ENCODE measurements around the gene PLXDC2. TPM values are rescaled to one million over a fixed set of nuclear protein-coding genes. Genes with fewer than 3 reads are reported as not detected.

Gene PLXDC2
- total RNA-seq, 1 experiment from 2014 or later, result 30.3 TPM

GRCh38 chr10:20110125-20111100 is 294.2 kb downstream of the PLXDC2 start:
- DNase-seq (ENCODE audit: low spot score), result no peak

- no peak for DNase-seq (ENCODE audit: low spot score)
Observed at GRCh38 chr10:20114179-20114578, 297.9 kb downstream of the PLXDC2 start.

DNA sequence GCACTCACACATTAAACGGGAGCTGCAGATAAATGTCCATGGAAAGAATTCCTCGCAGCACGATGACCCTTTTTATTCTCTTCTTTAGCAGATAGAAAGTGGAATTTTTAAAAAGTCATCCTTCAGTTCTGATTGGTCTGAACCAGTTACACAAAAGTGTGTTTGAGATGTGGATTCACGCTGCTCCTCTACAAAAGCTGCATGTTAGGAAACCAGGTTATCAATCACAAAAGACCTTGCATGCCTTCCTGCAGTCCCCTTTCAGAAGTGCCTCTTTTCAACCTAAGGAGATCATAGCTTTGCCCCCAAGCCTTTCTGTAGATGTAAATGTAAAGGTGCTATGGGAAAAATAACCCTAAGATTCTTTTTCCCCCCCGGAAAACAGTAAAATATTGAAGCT is 299.7 kb downstream of the PLXDC2 start:
- no peak for DNase-seq (ENCODE audit: low spot score)

DNA sequence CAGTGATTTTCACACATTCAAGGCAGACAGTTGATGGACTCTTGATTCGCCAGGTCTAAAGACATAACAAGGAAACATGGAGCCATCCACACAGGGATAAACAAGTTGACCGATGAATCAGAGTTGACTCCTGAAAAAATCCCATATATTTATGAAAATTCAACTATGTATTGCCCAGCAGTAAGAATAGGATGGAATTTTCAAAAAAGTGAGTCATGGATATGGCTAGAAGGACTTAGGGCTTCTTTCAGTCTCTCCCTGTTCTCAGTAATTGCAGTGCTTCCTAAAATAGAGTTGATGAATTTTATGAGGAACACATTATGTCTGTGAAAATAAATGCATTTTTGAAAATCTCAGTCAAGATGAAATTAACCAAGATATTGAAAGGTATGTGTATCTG is 301.2 kb downstream of the PLXDC2 start:
- DNase-seq (ENCODE audit: low spot score), result no peak

DNA sequence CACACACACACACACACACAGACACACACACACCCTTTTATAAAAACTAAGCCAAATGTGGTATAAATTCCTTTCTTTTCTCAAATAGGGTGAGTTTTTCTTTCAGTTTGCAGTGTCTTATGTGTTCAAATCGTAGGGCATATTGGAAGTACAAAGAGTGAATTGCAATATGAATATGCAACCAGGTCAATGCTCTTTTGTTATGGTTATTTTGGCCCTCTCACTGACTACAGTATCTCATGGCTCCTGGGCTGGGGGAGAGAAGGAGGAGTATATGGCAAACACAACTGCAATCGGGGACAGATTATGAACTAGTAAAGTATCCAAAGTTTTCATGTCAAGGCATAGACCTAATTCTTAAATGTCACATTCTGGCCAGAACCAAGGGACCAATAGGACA is 301.9 kb downstream of the PLXDC2 start:
- no peak for DNase-seq (ENCODE audit: low spot score)

DNA sequence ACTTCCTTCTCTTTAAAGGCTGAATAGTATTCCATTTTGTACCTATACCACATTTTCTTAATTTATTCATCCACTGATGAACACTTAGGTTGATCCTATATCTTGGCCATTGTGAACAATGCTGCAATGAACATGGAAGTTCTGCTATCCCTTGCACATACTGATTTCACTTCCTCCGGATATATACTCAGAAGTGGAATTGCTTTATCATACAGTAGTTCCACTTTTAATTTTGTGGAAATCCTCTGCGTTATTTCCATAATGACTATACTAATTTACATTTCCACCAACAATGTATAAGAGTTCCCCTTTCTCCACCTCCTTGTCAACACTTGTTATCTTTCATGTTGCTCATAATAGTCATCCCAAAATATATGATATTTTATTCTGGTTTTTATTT is 312.6 kb downstream of the PLXDC2 start:
- no peak for DNase-seq (ENCODE audit: low spot score)

DNA sequence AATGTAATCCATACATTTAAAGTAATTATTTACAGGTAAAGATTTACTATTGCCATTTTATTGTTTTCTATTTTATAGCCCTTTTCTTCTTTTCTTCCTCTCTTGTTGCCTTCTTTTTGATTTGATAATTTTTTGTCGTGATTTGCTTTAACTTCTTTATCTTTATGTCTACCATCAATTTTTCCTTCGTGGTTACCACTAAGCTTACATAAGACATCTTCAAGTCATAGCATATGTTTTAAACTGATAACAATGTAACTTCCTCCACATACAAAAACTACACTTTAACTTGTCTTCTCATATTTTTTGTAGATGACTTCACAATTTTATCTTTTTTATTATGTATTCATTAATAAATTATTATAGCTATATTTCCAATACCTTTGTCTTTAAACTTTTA is 316.6 kb downstream of the PLXDC2 start:
- DNase-seq (ENCODE audit: low spot score), result no peak

DNA sequence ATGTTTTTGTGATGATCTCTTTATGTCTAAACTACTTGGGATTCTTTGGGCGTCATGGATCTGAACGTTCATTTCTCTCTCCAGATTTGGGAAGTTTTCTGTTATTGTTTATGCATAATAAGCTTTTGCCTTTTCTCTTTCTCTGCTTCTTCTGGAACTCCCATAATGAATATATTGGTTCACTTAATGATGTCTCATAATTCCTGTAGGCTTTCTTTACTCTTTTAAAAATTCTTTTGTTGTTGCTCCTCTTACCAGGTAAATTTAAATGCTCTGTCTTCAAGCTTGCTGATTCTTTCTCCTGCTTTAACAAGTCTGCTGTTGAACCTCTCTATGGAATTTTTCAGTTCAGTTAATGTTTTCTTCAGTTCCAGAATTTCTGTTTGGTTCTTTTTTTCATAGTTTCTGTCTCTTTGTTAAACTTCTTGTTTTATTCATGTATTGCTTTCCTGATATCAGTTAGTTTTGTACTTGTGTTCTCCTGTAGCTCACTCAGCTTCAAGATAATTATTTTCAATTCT is 317.5 kb downstream of the PLXDC2 start:
- no peak for DNase-seq (ENCODE audit: low spot score)

DNA sequence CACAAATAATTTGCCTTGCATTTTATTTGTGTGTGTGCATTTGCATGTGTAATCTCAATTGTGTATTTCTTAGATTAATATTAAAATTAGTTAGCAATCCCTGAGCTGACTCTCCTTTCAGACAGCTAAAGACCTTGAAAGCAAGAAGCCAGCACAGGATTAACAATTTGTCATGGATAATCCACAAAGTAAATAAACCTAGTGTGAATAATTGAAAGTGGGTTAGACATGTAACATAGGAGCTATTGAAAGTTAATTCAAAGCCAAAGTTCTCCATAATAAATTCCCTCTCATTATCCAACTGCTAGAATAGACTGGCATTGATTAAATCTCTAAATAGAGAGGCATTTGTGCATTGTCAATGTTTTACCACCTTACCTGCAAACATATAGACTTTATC is 326.1 kb downstream of the PLXDC2 start:
- DNase-seq (ENCODE audit: low spot score), result no peak

GRCh38 chr10:20144268-20144667 is 328.0 kb downstream of the PLXDC2 start:
- DNase-seq (ENCODE audit: low spot score), result no peak

GRCh38 chr10:20146004-20146403 is 329.8 kb downstream of the PLXDC2 start:
- DNase-seq (ENCODE audit: low spot score), result no peak

DNA sequence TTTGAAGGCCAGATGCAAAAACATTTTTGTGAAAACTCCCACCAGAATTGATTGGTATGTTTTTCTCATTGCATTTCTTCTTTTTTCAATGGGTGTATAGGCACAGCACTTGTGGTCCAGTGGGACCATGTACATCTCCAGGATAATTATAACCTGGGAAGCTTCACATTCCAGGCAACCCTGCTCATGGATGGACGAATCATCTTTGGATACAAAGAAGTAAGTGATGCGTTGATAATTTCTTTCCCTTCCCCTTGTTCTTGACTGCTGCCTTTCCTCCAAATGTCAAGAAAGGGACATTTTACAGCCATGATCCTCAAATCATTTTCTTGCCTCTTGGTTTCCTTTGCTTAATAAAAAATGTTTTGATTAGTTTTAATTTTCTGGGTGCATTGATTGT is 331.5 kb downstream of the PLXDC2 start:
- DNase-seq (ENCODE audit: low spot score), result no peak

GRCh38 chr10:20156511-20156910 is 340.3 kb downstream of the PLXDC2 start:
- DNase-seq (ENCODE audit: low spot score), result no peak

- DNase-seq (ENCODE audit: low spot score), result no peak
Observed at GRCh38 chr10:20157314-20157713, 341.1 kb downstream of the PLXDC2 start.

DNA sequence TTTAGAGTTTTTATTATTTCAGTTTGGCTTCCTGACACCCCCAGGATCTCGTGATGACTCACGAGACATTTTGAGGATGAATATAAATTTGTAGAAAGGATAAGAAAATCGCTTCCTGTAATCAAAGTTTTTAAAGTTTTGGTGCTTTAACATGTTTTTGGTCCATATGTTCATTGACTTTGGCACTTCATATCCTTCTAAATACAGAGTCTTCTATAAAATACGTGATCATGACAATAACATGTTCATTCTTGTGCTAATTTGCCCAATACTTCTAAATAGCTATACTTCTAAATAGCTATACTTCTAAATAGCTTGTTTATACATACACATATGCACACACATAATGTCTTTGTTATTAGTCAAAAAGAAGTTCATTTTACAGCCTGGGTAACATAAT is 341.9 kb downstream of the PLXDC2 start:
- no peak for DNase-seq (ENCODE audit: low spot score)

DNA sequence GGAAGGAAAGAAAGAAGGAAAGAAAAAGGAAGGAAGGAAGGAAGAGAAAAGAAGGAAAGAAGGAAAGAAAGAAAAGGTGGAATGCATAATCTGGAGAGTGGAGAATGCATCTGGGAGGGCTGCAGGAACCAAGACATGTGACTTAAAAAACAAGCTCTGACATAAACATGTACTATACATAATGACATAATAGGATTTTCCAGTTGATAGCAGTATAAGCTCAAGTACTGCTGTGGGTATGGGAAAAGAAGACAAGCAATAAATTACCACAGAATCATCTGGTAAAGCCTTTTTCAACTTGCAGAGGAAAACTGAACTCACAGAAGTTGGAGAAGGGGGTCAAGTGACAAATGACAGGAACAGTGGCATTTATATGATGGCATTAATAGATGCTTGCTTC is 345.9 kb downstream of the PLXDC2 start:
- DNase-seq (ENCODE audit: low spot score), result no peak

DNA sequence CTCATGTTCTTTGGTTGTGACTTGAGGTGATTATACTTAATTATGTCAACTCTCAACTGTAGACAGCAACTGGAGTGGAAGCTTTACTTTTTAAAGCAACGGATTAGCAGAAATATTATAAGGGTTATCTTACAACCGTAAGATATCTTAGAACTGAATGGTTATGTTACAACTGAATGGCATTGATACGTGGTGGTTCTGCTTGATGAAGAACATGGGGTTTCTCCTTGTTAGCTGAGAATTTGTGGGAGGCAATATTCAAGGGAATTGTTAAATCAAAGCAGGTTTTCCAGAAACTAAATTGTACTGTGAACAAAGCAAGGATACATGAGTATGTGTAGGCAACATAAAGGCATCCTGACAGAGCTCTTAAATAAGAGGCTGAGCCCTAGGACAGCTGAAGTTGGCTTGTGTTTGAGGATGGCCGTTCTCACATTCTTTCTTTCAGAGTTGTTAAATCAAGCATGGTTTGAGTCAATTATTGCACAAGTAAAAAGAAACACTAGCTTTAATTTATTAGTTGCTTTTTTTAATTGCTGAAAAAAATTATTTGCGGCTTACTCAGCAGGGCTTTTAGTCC is 350.0 kb downstream of the PLXDC2 start:
- DNase-seq (ENCODE audit: low spot score), result no peak

GRCh38 chr10:20170661-20171060 is 354.4 kb downstream of the PLXDC2 start:
- no peak for DNase-seq (ENCODE audit: low spot score)

GRCh38 chr10:20173046-20173445 is 356.8 kb downstream of the PLXDC2 start:
- no peak for DNase-seq (ENCODE audit: low spot score)

GRCh38 chr10:20175719-20176118 is 359.5 kb downstream of the PLXDC2 start:
- DNase-seq (ENCODE audit: low spot score), result no peak

- no peak for DNase-seq (ENCODE audit: low spot score)
Observed at GRCh38 chr10:20180766-20181165, 364.5 kb downstream of the PLXDC2 start.

GRCh38 chr10:20181434-20181833 is 365.2 kb downstream of the PLXDC2 start:
- DNase-seq (ENCODE audit: low spot score), result no peak

DNA sequence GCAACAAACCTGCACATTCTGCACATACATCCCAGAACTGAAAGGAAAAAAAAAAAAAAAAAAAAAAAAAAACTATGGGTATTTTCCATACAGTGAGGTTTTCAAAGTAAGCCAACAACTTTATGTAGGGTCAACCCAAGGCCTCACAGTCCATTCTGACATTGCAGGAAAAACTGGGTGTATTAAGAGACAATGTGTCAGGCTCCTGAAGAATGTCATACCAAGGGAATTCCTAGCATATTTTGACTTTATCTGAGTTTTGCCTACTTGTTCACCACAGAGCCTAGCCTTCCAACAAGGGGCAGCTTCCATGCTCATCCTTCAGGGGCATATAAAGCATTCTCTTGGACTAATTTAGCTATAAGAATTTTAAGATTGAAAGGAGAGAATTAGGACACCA is 368.9 kb downstream of the PLXDC2 start:
- no peak for DNase-seq (ENCODE audit: low spot score)

Data from H4 (cell line).